Testis (tissue), 2 donors: ENCODE data around the gene CAMKV.

ENCODE experiments used
- POLR2A ChIP-seq: fragments of 450-650 bp; IDR thresholded peaks from one replicate; pipeline ENCODE4 v1.6.1; 2017; ENCODE audit warnings: antibody characterized with exemption, mild to moderate bottlenecking, moderate library complexity
- TF ChIP-seq, protein P1 (sequence below), 3 experiments: fragments of 450-650 bp in 2 of 3; fragments of 200-600 bp in 1 of 3; sonication (generic) in 1 of 3; IDR thresholded peaks; one replicate each; pipeline ENCODE4 v1.5.1; 2016 to 2019; ENCODE audit warnings: antibody characterized with exemption in 3 of 3, mild to moderate bottlenecking in 2 of 3, moderate library complexity in 1 of 3

DNA sequence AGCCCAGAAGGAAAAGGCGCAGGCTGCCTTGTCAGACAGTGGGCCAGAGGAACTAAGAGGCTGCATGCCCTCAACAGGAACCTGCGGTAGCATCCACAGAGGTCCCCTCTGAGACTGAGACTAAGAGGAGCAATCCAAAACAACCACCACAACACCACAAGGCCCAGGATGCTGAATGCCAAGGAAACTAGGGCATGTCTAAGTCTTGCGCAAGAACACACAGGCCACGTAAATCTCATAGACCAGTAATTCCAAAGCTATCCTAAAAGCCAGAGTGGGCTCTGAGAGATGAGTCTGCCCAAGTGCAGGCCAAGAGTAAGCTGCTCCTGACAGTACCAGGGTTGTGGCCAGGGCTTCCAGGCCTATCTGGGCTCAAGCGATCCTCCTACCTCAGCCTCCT is 47.0 kb upstream of the CAMKV start:
- TF ChIP-seq, protein P1, sequence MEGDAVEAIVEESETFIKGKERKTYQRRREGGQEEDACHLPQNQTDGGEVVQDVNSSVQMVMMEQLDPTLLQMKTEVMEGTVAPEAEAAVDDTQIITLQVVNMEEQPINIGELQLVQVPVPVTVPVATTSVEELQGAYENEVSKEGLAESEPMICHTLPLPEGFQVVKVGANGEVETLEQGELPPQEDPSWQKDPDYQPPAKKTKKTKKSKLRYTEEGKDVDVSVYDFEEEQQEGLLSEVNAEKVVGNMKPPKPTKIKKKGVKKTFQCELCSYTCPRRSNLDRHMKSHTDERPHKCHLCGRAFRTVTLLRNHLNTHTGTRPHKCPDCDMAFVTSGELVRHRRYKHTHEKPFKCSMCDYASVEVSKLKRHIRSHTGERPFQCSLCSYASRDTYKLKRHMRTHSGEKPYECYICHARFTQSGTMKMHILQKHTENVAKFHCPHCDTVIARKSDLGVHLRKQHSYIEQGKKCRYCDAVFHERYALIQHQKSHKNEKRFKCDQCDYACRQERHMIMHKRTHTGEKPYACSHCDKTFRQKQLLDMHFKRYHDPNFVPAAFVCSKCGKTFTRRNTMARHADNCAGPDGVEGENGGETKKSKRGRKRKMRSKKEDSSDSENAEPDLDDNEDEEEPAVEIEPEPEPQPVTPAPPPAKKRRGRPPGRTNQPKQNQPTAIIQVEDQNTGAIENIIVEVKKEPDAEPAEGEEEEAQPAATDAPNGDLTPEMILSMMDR (IDR thresholded peaks at IDR 0.05): no peak
- no peak for TF ChIP-seq POLR2A
